Activated naive CD4-positive, alpha-beta T cell treated with Interleukin-2 at 50 U/mL for 16 hours (primary cell): ENCODE measurements around the gene DOCK1.

Source experiments
- DNase-seq: peaks from one replicate; pipeline ENCODE4 v3.0.0-alpha.2; 2020

The DOCK1 gene

DNA sequence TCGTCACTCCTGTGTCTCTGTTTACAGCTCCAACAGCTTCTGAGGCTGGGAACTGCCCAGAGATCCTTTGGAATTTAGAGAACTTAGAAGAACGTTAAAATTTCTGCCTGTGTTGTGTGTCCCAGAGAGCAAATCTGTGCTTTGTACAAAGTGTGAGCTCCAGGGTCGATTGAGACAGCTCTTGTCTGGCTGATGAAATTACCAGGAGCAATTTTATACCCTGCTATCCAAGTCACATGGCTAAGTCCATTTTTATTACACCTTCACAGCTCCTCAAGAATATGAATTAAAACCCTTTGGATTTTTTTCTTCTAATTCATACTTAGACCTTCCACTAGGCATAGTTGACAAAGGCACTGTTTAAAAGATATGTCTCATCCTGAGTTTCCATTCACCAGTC lies 337.7 kb downstream of the DOCK1 start:
- DNase-seq, result no peak

DNA sequence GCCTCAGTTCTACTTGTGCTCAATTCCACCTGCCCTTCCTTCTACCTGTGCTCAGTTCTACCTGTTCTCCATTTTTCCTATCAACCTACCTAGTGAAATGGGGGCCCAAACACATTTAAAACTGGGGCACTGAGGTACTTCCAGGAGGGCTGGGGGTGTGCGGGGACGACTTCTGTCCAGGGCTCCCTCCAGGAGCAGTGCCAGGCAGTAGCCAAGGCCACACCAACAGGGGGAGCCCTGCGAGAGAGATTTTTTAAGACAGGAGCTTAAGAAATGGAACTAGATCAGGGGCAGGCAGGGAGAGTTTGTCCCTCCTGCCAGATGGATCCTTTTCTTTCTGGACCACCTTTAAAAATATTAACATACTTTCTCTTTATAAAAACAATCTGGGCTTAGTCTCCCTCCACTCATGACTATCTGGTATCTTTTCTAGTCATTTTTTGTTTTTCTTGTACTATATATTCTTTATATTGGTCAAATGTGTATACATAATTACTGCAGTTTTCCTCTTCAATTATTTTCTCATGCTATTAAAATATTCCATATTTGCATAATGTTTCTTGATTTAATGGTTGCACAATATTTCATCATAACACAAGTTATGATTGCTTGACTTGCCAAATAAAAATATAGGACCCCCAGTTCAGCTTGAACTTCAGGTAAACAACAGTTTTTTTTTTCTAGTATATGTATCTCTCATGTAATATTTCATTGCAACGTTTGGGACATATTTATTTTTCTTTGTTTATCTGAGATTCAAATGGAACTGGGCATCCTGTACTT lies 338.5 kb downstream of the DOCK1 start:
- DNase-seq, result no peak

DNA sequence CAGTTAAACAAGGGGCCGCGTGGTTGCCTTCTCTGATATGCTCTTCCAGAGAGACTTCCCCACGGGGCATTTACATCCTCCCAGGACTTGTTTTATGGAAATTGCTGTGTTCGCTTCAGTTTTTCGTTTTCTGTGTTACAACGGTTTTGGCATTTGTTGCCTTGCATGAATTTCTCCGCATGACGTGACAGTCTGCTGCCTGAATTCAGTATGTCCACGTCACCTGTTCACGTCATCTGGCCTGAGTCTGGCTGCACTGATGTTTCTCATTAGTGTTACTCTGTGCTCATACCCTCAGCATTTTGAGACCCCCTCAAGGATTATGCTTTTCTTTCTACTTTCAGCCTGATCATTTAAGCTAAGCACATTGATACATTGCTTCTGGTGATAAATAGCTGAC lies 340.2 kb downstream of the DOCK1 start:
- no peak for DNase-seq

DNA sequence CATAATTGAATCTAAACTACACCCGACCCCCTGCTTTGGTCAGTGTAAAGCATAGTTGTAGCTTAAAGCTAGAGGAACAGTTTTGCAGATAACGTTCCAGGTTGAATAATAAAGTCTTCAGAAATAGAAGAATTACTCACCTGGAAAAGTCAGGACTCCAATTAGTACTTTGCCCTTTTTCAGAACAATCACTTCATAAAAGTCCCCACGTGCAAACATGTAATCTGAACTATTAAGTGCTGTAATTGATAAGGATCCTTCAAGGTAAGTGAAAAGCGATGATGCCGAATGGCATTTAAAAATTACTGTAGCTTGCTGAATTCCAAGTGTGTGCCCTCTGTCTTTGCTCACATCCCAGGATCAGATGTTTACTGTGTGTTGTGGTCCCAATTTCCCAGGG lies 344.8 kb downstream of the DOCK1 start:
- no peak for DNase-seq

DNA sequence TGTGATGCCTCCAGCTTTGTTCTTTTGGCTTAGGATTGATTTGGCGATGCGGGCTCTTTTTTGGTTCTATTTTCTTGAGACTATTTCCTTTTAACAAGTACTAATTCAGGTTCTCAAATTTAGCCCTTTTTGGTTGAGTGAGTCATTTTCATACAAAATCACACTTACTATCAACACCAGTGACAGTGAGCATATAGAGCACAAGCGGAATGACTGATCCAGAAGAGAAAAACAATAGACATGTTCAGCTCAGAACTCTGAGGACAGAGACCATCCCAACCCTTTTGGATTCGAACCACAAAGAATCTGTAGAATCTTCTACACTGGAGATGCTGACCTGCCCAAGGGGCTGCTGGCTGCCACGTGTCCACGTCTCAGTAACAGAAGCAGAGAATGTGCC lies 347.6 kb downstream of the DOCK1 start:
- no peak for DNase-seq

DNA sequence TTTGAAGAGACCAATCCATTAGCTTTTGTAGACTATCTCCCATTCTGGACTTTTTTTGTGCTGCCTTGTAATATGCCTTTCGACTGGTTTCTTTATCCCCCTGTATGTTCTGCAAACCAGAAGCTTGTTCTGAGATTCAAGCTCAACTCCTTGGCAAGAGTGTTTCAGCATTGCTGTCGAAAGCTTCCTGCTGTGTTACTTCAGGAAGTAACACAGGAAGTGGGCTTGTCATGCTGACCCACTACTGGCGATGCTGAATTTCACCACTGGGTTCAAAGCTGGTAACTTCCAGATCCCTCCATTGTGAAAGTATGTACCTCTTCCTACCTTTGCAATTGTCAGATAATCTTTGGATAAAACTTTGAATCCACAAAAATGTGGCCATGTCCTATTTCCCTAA lies 349.0 kb downstream of the DOCK1 start:
- DNase-seq, result no peak

DNA sequence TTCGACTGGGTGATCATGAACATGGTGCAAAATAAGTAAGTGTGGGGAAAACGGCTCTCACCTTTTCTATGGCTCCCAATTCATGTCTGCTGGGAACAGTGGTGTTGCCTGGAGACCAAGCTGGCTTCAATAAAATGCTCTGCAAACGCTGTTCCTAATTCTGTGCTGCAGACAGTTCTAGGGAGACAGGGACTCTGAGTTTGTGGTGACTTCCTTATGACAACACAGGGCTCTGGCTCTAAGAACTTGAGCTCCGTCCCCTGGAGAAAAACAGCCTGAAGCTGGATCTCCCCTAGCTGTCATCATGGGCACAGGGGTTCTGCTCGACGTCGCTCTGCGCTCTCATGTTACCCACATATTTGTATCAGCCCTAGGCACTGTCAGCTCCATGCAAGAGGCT lies 352.2 kb downstream of the DOCK1 start:
- DNase-seq, result no peak

DNA sequence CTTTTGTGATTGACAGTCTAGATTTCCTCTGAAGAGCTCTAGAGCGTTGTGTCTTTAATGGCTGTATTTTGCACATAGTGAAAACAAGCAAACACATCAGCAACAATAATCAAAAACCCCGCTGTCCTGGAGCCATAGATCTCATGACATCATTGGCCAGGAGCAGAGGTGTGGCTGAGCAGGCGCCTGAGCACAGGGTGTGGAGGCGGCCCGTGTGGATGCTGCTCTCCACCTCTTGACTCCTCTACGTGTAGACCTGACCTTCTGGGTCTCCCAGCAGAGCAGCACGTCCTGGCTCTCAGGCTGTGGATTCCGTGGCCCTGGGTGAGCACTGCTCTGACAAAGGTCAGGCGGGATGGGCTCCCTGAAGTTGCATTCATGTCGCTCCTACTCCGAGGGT lies 354.1 kb downstream of the DOCK1 start:
- no peak for DNase-seq

DNA sequence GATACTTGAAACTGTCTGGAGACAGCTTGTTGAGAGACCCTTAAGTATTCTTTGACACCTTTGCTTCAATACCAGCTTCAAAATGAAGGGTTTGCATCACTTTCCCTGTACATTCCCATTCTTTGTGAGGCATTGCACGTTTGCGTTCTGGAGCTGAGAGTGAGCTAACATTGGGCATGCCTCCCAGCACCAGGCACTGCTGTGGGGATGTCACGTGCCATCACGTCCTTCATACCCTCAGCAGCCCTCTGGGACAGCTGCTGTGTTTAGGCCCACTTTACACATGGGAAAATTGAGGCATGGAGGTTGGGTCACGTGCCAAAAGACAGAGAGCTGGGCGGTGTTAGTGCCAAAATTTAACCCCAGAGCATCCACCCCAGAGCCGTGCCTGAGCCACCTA lies 357.4 kb downstream of the DOCK1 start:
- no peak for DNase-seq

DNA sequence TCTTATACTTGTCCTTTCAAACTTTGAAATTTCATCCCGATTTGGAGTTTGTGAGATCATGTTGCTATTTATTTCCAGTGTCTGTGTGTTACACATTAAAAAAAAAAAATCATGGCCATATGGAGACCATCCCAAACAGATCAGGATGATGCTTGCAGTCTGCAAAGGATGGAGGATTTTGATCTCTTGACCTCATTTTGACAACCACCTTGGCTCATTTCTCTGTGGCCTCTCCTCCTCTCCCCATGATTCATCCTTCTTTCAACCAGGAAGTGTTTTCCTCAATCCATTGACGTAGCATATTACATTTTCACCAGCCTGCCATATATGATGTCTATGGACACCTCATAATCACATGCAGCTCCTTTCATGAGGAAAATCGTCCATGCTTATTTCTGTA lies 360.1 kb downstream of the DOCK1 start:
- DNase-seq, result no peak

DNA sequence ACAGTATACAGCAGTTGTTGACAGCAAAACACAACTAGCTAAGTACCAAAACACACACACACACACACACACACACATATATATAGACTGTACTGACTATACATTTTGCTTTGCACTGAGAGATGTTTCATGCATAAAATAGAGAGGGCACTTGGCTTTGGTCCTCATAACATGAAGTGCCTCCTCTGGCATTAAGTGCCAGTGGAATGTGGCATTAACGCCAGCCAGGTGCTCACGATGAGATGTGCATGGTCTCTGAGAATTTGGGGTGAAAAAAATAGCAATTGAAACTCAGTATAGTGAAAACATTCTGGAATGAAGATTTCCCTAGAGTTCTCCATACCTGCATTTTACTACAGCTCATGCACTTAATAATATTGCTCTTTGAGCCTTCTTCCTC lies 361.2 kb downstream of the DOCK1 start:
- no peak for DNase-seq

DNA sequence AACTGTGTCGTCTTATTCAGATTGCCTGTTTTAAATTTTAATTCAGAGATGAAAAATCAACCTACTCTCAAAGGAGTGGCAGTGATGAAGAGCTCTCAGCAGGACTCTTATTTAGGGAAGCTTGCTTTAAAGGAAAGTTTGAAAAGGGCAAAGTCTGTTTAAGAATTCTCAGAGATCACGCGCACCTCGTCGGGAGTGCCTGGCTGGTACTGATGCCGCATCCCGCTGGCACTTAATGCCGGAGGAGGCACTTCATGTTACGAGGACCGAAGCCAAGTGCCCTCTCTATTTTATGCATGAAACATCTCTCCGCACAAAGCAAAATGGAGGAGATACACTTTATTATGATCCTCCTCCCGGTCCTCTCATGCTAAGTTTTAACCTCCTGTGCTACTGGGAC lies 362.2 kb downstream of the DOCK1 start:
- DNase-seq, result no peak

DNA sequence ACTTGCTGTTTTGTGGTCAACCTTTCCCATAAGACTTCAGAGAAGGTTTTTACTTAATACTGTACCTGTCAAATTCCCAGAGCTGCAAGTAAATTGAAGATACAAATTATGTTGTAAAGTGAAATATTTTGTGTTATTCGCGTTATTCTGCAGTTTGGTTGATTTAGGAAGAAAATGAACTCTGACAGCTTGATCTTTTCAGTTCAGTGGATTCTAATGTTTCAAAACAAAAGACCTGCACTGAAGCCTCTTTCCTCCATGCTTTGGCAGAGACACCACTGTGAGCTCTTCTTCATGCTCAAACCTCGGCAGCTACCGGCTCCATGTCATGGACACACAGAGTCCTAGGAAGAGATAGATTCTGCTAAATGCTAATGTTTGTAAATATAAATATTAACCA lies 366.8 kb downstream of the DOCK1 start:
- DNase-seq, result no peak

DNA sequence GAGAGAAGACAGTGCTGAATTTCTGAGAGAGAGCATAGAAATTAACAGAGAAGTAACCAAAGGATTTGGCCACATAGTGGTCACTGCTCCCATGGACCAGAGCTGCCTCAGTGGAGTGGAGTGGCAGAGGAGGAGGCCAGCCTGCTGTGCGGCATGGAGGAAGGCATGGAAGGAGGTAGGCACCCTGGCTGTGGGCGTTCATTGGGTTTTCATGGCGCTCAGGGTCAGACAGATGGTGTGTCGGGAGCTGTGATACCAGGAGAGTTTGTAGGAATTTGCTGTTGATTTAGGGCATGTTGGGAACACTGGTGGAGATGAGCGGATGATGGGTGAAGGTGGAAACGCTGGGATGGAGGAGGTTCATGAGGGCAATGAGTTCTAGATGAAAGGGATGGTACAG lies 370.0 kb downstream of the DOCK1 start:
- no peak for DNase-seq

DNA sequence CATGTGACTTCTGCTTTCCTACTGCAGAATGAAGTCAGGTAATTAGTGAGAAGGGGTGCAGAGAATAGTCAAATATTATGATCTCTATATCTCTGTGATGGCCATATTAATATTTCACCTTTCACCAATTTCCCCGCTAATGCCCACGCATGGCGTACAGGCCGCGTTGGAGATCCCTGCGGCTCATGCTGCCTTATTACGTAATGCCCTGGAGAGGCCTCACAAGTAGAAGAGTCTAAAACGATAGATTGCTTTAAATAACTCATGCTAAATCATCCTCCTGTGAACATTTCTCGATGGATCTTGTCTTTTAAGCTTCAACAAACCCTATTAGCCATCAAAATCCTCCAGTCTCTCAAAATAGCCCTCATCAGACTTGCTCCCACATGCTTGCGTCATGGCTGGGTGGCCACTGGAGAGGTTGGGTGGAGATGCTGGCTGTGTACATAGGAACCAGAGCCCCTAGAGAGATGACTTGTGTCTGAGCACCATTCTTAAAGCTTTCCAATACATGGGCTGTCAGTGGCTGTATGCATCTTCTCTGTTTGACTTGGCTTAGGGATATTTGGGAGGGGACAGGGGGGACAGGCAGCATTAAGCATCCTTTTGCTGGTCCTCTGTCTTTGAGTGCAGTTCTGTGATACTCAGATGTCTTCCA lies 370.7 kb downstream of the DOCK1 start:
- no peak for DNase-seq

DNA sequence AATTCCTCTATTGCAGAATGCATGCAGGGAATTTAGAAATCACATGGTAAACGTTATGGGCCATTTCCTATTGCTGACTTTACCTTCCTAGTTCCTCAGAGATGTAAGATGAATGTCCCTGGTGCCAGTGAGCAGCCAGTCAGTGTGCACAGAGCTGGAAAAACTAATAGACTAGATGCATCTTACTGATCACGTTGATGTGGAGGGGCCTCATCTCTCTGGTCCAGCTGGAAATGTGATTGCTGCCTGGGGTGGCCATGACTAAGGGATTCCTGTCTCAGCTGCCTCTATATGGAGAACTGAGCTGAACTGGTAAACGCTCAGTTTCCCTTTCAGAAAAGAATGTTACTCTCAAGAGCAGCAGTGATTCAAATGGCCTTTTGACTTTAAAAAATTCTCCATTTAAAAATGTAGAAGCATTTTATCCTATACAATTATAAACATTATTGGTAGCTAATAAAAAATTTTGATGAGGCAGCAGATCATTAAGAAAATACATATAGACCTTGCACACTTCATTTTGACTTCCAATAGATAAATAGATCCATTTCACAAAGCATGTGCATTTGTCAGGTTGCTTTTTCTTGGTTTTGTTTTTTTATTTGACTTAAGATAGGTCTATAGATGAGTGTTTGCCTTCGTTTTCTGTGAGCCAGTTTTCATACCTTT lies 371.7 kb downstream of the DOCK1 start:
- DNase-seq, result no peak

DNA sequence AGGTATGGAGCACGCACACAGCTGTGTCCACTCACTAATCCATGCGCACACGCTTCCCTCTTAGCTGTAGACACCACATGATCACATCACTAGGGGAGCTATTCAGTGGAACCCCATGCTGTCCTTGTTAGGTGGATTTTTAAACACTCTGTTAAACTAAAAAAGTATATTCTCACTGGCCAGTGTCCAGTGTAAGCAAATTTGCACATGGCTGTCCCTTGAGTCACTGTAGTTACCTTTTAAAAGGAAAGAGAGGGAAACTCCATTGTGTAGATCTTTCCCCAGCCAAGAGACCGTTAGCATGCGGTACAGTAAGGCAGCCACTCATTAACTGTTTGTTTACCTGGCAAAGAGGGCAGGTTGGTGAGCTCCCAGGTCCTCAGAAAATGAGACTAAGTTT lies 372.8 kb downstream of the DOCK1 start:
- no peak for DNase-seq

DNA sequence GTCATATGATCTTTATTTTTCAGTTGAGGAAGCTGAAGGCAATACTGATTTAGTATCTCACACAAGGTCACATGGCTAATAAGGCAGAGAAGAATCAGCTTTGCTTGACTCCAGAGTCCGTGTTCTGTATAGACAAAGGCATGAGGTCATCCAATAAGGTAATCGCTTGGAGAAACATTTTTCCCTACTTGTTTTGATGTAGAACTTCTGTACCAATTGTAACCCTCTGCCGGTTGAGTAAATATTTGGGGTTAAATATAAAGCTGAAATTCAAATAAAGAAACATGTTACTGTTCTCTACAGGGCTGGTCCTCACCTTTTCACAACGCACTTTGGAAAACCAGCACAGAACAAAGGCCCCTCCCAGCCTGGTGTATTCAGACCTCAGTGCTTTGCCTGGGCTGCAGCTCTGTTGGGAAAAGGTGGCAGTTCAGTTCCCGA lies 374.1 kb downstream of the DOCK1 start:
- no peak for DNase-seq

DNA sequence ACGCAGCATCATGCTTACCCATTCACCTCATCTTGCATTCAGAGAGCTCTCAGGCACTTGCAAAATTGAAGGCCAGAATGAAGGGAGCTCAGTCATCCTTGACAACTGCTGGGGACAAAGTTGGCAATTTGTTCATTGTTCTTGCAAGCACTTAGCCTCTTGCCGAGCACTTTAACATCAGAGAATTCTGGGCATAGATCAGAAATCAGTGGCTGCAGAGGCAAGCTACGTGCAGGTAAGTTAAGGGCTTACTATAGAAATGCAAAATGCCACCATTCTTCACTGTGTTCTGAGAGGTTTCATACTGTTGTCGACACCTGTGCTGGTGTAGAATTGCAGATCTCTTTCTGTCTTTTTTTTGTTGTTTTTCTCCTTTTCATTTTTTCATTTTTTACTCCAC lies 375.2 kb downstream of the DOCK1 start:
- no peak for DNase-seq

DNA sequence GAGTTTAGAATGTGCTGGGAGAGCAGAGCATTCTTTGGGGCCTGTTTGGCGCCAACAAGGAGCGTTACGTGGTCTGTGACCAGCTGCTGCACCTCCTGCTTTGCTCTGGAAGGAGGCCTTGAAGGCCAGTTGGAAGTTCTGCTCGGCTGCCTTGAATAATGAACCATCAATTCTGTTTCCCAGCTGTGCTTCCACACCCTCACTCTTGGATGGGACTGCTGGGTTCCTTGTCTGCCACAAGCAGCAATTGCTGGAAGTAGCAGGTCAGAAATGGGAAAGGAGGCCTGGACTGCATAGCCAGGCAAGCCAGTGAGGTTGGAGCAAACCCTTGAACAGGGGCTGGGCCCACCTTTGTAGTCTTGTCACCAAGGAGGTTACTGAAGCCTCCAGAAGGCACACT lies 377.8 kb downstream of the DOCK1 start:
- no peak for DNase-seq

DNA sequence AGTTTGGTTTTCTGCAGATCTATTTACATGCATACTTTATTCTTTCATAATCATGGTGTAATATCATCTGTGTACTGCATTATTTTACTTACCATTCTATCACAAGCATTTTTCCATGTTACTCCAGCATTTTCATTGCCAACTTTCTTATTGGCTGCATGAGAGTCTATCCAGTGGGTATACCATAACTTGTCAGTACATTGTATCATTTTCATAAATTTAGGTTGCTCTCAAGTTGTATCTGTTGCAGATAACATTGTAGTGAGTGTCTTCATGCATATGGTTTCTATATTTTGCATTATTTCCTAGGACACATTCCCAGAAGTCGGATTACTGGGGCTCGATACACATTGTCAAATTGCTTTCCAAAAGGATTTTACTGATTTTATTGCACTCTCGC lies 378.3 kb downstream of the DOCK1 start:
- no peak for DNase-seq

DNA sequence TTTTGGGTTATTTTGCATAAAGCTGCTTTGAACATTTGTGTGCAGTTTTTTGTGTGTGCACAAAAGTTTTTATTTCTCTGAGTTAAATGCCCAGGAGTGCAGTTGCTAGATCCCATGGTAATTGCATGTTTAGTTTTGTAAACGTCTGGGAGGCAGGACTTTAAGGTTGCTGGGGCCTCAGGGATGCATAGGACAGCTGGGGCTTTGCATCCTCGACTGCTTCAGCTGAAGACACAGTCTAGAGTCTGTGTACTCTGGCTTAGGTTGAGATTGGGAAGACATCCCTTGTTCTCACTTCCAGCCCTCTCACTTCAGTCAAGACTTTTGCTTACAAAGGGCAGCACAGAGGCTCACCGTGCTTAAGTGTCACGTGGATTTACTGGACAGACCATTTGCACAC lies 385.6 kb downstream of the DOCK1 start:
- no peak for DNase-seq

DNA sequence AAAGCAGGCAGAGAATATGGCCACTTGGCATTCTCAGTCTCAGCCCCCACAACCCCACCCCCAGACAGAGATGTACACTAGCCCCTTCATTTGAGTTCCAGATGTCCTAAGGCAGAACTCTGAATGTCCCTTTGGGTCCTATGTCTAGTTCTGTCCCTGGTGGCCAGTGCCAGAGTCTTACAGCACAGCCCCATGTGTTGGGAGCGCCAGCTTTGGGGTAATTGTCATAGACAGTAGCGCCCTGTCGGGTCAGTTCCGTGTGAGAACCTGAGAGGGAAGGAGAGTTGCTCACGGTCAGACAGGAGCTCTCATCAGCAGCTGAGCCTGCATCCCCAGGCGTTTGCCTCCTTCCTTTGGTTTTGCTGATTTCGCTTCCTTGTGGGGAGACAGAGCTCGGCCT lies 386.1 kb downstream of the DOCK1 start:
- DNase-seq, result no peak

DNA sequence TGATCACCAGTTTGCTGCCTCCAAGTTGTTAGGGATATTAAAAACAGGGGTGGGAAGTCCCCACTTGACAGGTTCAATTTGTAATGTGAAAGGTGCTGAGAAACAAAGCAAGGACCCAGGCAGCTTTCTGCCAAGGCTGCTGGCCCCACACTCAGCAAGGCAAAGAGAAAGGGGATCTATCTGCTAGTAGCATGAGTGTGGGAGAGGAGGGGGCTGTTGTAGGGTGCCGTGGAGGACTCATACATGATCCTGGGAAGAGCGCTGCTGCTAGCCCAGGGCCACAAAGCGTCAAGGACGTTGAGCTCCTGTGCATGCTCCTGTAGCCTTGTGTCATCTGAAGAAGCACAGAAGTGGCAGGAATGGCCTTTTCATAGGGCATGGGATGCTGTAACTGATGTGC lies 387.7 kb downstream of the DOCK1 start:
- DNase-seq, result no peak
